Measurements from ENCODE around the gene TAS2R1. TPM values are rescaled to one million over a fixed set of nuclear protein-coding genes. Genes with fewer than 3 reads are reported as not detected.

The TAS2R1 gene
- total RNA-seq, 1 donor from 2014 or later = not detected

DNA sequence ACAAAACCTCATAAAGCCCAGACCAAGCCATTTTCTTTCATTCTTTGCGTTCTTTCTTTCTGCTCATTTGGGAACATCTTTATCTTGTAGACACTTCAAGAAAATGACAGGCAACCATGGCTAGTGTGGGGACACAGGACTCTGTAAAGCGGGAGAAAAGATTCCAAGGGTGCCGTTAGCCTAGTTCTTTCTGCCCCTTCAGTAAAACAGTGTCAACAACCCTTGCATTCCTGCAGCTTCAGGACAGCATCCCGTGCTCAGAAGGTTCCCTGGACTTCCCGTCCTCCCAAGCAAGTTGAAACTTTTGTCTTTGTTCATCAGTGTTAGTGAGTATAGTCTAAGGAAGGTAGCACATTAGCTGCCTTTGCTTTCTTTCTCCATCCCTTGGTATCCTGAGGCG is 41.9 kb downstream of the TAS2R1 start:
- intact Hi-C loops (cut with micrococcal nuclease) = no loop called here

DNA sequence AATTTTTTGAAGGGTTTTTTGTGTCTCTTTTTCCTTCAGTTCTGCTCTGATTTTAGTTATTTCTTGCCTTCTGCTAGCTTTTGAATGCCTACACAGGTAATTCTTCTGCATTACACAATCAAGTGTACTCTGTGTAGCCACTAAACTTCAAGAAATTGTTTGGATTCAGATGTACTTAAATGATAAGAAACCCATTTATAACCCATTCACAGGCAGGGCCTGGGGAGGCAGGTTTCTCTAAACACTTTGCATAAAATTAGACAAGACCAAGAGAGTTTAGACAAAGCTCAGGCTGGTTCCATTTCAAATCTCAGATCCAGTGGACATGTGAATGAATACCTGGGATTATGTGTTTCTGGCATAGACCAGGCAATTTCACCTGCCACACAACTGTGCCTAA is 43.0 kb downstream of the TAS2R1 start:
- intact Hi-C loops (cut with micrococcal nuclease) = no loop called here

GRCh38 chr5:9582406-9582805 is 47.7 kb downstream of the TAS2R1 start:
- intact Hi-C loops (cut with micrococcal nuclease) = no loop called here

Other genes with a start within 250 kb of the TAS2R1 start
- 1.1 and 1.3 TPM in 2 replicates for gene SEMA5A, start 84.3 kb downstream of the TAS2R1 start, total RNA-seq

Data from T-helper 2 cell treated with Interferon-gamma antibody and Interleukin-4, amounts not matched to agents 100 ng/mL and 5 ng/mL, for 36 hours (primary cell).